Heart left ventricle (tissue), 16 donors: ENCODE results near the gene ABR. TPM values are rescaled to one million over a fixed set of nuclear protein-coding genes. Genes with fewer than 3 reads are reported as not detected.
A peak's percentile ranks its signal among the peaks of the same experiment; 100 is the strongest.

Source experiments
- ATAC-seq, 4 donors: fragments of 200-7000 bp; cut with Tn5 transposase; one replicate each; pipeline ENCODE4 v1.9.1; 2020 to 2022; ENCODE audit warnings: moderate library complexity in 4 of 4, mild to moderate bottlenecking in 3 of 4, moderate number of reproducible peaks in 1 of 4
- DNase-seq, 5 donors: peaks; one replicate each; pipeline ENCODE4 v3.0.0-alpha.2; 2020
- H3K27ac ChIP-seq, 12 donors: fragments of 200-600 bp; sonication (generic) in 4 of 12; one replicate each; pipeline versions ENCODE4 v1.5.0 to v1.8.0; 2016 to 2022; ENCODE audit warnings: mild to moderate bottlenecking in 2 of 12
- H3K27me3 ChIP-seq, 9 donors: fragments of 200-600 bp; sonication (generic) in 2 of 9; one replicate each; pipeline versions ENCODE4 v1.5.1 to v1.8.0; 2016 to 2022; ENCODE audit warnings: mild to moderate bottlenecking in 3 of 9
- H3K36me3 ChIP-seq, 9 donors: fragments of 200-600 bp; sonication (generic) in 2 of 9; one replicate each; pipeline versions ENCODE4 v1.5.0 to v1.8.0; 2018 to 2022; ENCODE audit warnings: mild to moderate bottlenecking in 2 of 9
- H3K4me1 ChIP-seq, 12 donors: fragments of 200-600 bp; sonication (generic) in 4 of 12; one replicate each; pipeline versions ENCODE4 v1.5.0 to v1.8.0; 2016 to 2022; ENCODE audit warnings: mild to moderate bottlenecking in 3 of 12
- H3K4me3 ChIP-seq, 12 donors: fragments of 200-600 bp; sonication (generic) in 4 of 12; one replicate each; pipeline versions ENCODE4 v1.5.0 to v1.8.0; 2017 to 2022; ENCODE audit warnings: mild to moderate bottlenecking in 9 of 12, moderate library complexity in 4 of 12
- H3K9me3 ChIP-seq, 12 donors: fragments of 200-600 bp; sonication (generic) in 4 of 12; one replicate each; pipeline versions ENCODE4 v1.5.0 to v1.8.0; 2016 to 2022; ENCODE audit warnings: mild to moderate bottlenecking in 1 of 12
- POLR2A ChIP-seq, 2 donors: fragments of 450-650 bp; IDR thresholded peaks; one replicate each; pipeline ENCODE4 v1.6.1; 2017; ENCODE audit warnings: antibody characterized with exemption in 2 of 2, mild to moderate bottlenecking in 2 of 2, moderate library complexity in 2 of 2
- WGBS, 4 donors: extraction: QIAGEN DNeasy Blood & Tissue Kit in 2 of 4; methylation state at CpG; one replicate each; pipeline versions ENCODE4 v1.1.5 to v1.1.7; 2013 to 2018; 5-methylcytosine and 5-hydroxymethylcytosine counted together
- intact Hi-C, 10 donors: fragments of 100-400 bp; cut with DNase I; formaldehyde crosslinking; loops; one replicate each; pipeline versions ENCODE4 v1.11.1 to v1.14.2; 2022
- polyA plus RNA-seq, 2 donors: library from polyadenylated mRNA; stranded (reverse); fragments of 200-250 nt; gene quantifications; one replicate each; pipeline ENCODE4 v1.2.3, GENCODE V29; 2013
- total RNA-seq, 9 donors: library from RNA; depleted of rRNA in 2 of 9; stranded (reverse); fragments of >200 nt in 2 of 9; fragmentation: NEBNext Ultra II Directional in 3 of 9; extraction: Animal tissue kit (Norgen Biotek cat#: 25700) in 3 of 9; gene quantifications; one replicate each; pipeline versions ENCODE4 v1.1.0 to v1.2.4, GENCODE V29; 2016 to 2023
- TF ChIP-seq, protein P1 (sequence below), 12 donors: fragments of 200-600 bp; sonication (generic) in 4 of 12; IDR thresholded peaks; one replicate each; pipeline versions ENCODE4 v1.5.0 to v1.8.0; 2018 to 2022; ENCODE audit warnings: antibody characterized with exemption in 12 of 12, mild to moderate bottlenecking in 5 of 12
- donor health status: ischemic (EF 13 %, LVEDD 7.1; RV severe dilation, severe dysfunction).
- donor health status: healthy with polysubstance abuse.
- donor health status: DM: no; HTN: yes; CAD: no.
- donor health status: DM: no; HTN: no; CAD: no.
- donor health status: ischemic (EF 25% LVEDD 6.9; RV normal size, moderate dysfunction).
- donor health status: ischemic (EF 25% LVEDD 5.7; RV mildly dilated, moderate dysfunction).
- donor health status: healthy.
- donor health status: DM: yes; HTN: yes; CAD: no.
- donor health status: ischemic (EF 35%, LVEDD 5.7; RV mildly dilated, moderate dysfunction).
- donor health status: nonischemic (EF 11% LVEDD 7.7; RV severe dilation, severe dysfunction).
- donor health status: DM: yes; HTN: yes; CAD: no.
- donor health status: PGD.
- donor health status: ischemic (EF 29% LVEDD 5.4; RV normal size, mild dysfunction).
- donor health status: nonischemic (EF 23%, LVEDD 6.1; RV moderate dilation, normal function).

The ABR gene
- total and polyA plus RNA-seq, 11 donors = 64.5 to 171 (median 149) TPM

DNA sequence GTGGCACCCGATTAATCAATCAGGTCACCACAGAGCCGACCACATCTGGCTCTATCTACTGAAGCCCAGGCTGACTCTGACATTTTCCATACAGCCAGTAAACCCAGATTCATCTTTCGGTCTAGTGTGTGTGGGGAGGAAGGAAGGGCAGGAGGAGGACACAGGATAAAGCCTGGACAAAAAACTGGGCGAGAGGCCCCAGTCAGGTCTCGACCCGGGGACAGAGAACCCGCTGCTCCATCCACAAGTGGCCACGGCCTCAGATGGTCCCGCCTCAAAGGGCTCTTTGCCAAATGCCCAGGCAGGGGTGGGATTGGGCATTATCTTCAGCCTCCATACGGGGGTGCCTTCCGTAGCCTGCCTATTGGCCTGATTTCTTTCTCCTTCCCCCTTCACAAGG, 7.8 kb downstream of the ABR start:
- no peaks in the 10 kb centered on the region for H3K9me3 ChIP-seq
- ATAC-seq (peak in 3 of 4 donors; percentile 10 to 43 (median 16)), DNase-seq (no peak)
- H3K27me3 ChIP-seq = no peaks in the 10 kb centered on the region
- 55 to 76% (median 59%) methylated on average over 11 of the region's 11 CpGs for WGBS, 4 donors
- peaks cover 5 to 77% (median 43%) of the 10 kb centered on the region in 12 donors for H3K4me1 ChIP-seq
- peaks cover 0 to 8% (median 0%) of the 10 kb centered on the region in 9 donors for H3K36me3 ChIP-seq
- H3K4me3 ChIP-seq = no peak overlapping the region
- TF ChIP-seq, protein P1, sequence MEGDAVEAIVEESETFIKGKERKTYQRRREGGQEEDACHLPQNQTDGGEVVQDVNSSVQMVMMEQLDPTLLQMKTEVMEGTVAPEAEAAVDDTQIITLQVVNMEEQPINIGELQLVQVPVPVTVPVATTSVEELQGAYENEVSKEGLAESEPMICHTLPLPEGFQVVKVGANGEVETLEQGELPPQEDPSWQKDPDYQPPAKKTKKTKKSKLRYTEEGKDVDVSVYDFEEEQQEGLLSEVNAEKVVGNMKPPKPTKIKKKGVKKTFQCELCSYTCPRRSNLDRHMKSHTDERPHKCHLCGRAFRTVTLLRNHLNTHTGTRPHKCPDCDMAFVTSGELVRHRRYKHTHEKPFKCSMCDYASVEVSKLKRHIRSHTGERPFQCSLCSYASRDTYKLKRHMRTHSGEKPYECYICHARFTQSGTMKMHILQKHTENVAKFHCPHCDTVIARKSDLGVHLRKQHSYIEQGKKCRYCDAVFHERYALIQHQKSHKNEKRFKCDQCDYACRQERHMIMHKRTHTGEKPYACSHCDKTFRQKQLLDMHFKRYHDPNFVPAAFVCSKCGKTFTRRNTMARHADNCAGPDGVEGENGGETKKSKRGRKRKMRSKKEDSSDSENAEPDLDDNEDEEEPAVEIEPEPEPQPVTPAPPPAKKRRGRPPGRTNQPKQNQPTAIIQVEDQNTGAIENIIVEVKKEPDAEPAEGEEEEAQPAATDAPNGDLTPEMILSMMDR (IDR thresholded peaks at IDR 0.05) = no peak
- no peak for TF ChIP-seq POLR2A (IDR thresholded peaks at IDR 0.05)
- peak overlapping the region in 3 of 12 donors; percentile 4 to 17 (median 6) for H3K27ac ChIP-seq
- intact Hi-C loops = no loop called here

DNA sequence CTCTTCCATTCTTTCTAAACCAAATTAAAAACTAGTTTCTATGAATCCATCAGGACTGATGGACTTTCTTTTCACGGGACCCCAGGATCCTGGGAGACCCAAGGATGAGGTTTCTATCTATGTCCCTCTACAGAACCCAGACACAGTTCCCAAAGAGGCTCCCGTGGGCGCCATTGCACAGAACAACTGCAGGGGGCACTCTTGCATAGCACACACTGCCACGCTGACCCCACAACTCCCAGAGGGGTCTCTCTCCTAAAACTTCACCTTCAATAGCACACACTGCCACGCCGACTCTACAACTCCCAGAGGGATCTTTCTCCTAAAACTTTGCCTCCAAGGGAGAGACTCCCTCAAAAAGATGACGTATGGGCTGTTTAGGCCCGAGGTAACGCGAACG, 9.0 kb downstream of the ABR start:
- 84 to 92% (median 89%) methylated on average over 11 of the region's 11 CpGs for WGBS, 4 donors
- H3K27me3 ChIP-seq = no peaks in the 10 kb centered on the region
- peaks cover 6 to 77% (median 37%) of the 10 kb centered on the region in 12 donors for H3K4me1 ChIP-seq
- peaks cover 0 to 8% (median 0%) of the 10 kb centered on the region in 9 donors for H3K36me3 ChIP-seq
- no peak overlapping the region for H3K4me3 ChIP-seq
- no peaks in the 10 kb centered on the region for H3K9me3 ChIP-seq
- H3K27ac ChIP-seq = no peak overlapping the region
- DNase-seq = no peak
- intact Hi-C loops = no loop called here
- TF ChIP-seq, protein P1 (IDR thresholded peaks at IDR 0.05) = peak in 3 of 12 donors; percentile 4 to 14 (median 13)
- no peak for TF ChIP-seq POLR2A (IDR thresholded peaks at IDR 0.05)
- no peak for ATAC-seq

DNA sequence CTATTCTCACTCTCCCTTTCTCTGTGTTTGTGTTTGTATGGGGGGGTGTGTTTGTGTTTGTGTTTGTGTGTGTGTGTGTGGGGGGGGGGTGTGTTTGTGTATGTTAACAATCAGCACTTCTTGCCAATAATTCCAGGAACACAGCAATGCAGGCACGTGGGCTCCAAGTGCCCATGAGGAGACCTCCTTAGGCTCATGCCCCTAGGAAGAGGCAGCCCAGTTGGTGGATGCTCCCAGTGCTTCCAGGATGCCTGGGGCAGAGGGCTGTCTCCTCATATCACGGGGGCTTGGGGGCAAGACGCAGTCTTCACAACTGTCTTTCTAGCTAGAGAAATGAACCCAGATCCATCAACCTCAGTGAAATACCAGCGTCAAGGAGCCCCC, 9.9 kb downstream of the ABR start:
- ATAC-seq = no peak
- Histone ChIP-seq H3K27ac (no peak overlapping the region), H3K36me3 (peaks cover 0 to 2% (median 0%) of the 10 kb centered on the region in 9 donors), H3K9me3 (no peaks in the 10 kb centered on the region), H3K4me3 (no peak overlapping the region), H3K4me1 (peaks cover 6 to 77% (median 40%) of the 10 kb centered on the region in 12 donors), H3K27me3 (no peaks in the 10 kb centered on the region)
- intact Hi-C loops = no loop called here
- WGBS, 4 donors = 83 to 92% (median 88%) methylated on average over 4 of the region's 4 CpGs
- no peak for DNase-seq
- no peak for TF ChIP-seq POLR2A (IDR thresholded peaks at IDR 0.05)
- TF ChIP-seq, protein P1 (IDR thresholded peaks at IDR 0.05) = no peak

DNA sequence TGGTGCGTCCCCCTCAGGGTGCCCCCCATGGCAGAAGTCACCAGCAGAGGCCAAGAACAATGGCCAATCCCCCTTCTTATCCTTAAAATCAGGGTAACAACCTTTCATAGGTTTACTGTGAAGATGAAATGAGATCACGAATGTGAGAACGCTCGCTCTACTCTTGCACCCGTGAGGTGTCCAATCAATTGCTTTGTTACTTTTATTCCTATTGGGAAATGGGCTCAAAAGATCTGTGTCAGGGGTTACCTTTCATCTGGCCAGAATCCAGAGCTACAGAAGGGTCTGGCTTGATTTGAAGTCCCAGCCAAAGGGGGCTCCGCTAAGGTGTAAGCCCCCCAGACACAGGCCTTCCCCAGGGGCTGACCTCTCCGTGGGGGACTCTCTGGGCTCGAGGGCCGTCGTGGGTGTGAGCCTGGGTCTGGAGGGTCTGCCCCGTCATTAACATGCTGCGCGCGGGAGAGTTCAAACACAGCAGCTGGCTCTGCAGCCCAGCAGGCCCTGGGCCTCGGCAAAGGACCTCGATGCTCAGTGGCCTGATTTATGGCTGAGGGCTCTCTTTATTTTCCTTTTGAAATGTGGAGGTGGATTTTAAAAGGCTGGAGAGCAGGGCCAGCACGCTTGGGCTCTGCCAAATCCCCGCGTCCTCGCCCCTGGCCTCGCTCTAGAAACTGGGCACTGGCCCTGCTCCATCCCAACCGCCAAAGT, 10.4 kb downstream of the ABR start:
- TF ChIP-seq, protein P1 (IDR thresholded peaks at IDR 0.05) = no peak
- TF ChIP-seq POLR2A (IDR thresholded peaks at IDR 0.05) = no peak
- H3K27ac ChIP-seq = no peak overlapping the region
- DNase-seq (no peak), ATAC-seq (no peak)
- no peak overlapping the region for H3K4me3 ChIP-seq
- H3K36me3 ChIP-seq = no peaks in the 10 kb centered on the region
- no peaks in the 10 kb centered on the region for H3K27me3 ChIP-seq
- 88 to 91% (median 90%) methylated on average over 16 to 22 of the region's 22 CpGs for WGBS, 4 donors
- intact Hi-C loops = no loop called here
- peaks cover 6 to 77% (median 41%) of the 10 kb centered on the region in 12 donors for H3K4me1 ChIP-seq
- no peaks in the 10 kb centered on the region for H3K9me3 ChIP-seq
